Sigmoid colon (tissue), 7 donors: Measurements from ENCODE around the gene CHST2. TPM values are rescaled to one million over a fixed set of nuclear protein-coding genes. Genes with fewer than 3 reads are reported as not detected.
"Not testable (repeated sequence)": the region's sequence is repeated elsewhere in the genome, so short reads cannot be mapped to it uniquely, and the experiment has no call there.

ENCODE experiments used
- DNase-seq: peaks from one replicate; pipeline ENCODE4 v3.0.0-alpha.2; 2019
- H3K27ac ChIP-seq, 4 donors: fragments of 200-600 bp; sonication (generic); one replicate each; pipeline ENCODE4 v1.5.1; 2016 to 2019; ENCODE audit warnings: mild to moderate bottlenecking in 1 of 4
- H3K27me3 ChIP-seq, 3 donors: fragments of 200-600 bp; sonication (generic); one replicate each; pipeline ENCODE4 v1.5.1; 2019; ENCODE audit warnings: mild to moderate bottlenecking in 1 of 3
- H3K36me3 ChIP-seq, 4 donors: fragments of 200-600 bp; sonication (generic); one replicate each; pipeline ENCODE4 v1.5.1; 2016 to 2019
- H3K4me1 ChIP-seq, 4 donors: fragments of 200-600 bp; sonication (generic); one replicate each; pipeline ENCODE4 v1.5.1; 2017 to 2019
- H3K4me3 ChIP-seq, 4 donors: fragments of 200-600 bp; sonication (generic); one replicate each; pipeline ENCODE4 v1.5.1; 2017 to 2019; ENCODE audit warnings: mild to moderate bottlenecking in 2 of 4, moderate library complexity in 1 of 4
- H3K9me3 ChIP-seq, 4 donors: fragments of 200-600 bp in 3 of 4; sonication (generic) in 3 of 4; one replicate each; pipeline versions ENCODE4 v1.5.1 to v1.6.1; 2013 to 2019
- CTCF ChIP-seq, 4 experiments: fragments of 450-650 bp in 3 of 4; fragments of 200-600 bp in 1 of 4; IDR thresholded peaks; one replicate each; pipeline ENCODE4 v1.5.1; 2016 to 2019; ENCODE audit warnings: antibody characterized with exemption in 4 of 4, mild to moderate bottlenecking in 3 of 4, moderate library complexity in 2 of 4
- EP300 ChIP-seq, 4 donors: sonication (generic); formaldehyde crosslinking; IDR thresholded peaks; one replicate each; pipeline ENCODE4 v1.6.1; 2017; ENCODE audit warnings: antibody characterized with exemption in 4 of 4
- POLR2A ChIP-seq, 2 donors: fragments of 450-650 bp; IDR thresholded peaks; one replicate each; pipeline ENCODE4 v1.6.1; 2016; ENCODE audit warnings: antibody characterized with exemption in 2 of 2, mild to moderate bottlenecking in 2 of 2, moderate library complexity in 2 of 2
- POLR2AphosphoS5 ChIP-seq, 4 donors: sonication (generic); formaldehyde crosslinking; IDR thresholded peaks; one replicate each; pipeline ENCODE4 v1.6.1; 2017; ENCODE audit warnings: antibody characterized with exemption in 4 of 4
- WGBS, 2 donors: extraction: QIAGEN DNeasy Blood & Tissue Kit; methylation state at CpG; one replicate each; pipeline ENCODE4 v1.1.7; 2013; 5-methylcytosine and 5-hydroxymethylcytosine counted together
- intact Hi-C: fragments of 100-400 bp; cut with DNase I; formaldehyde crosslinking; loops from one replicate; pipeline ENCODE4 v1.15.1; 2023
- polyA plus RNA-seq, 3 donors: library from polyadenylated mRNA; stranded (reverse); fragments of 200-250 nt; gene quantifications; one replicate each; pipeline ENCODE4 v1.2.3, GENCODE V29; 2013
- total RNA-seq, 4 donors: library from RNA; depleted of rRNA; stranded (reverse); fragments of >200 nt; gene quantifications; one replicate each; pipeline ENCODE4 v1.1.0, GENCODE V29; 2016
- donor health status: healthy with polysubstance abuse.
- donor health status: Bipolar disorder and iron deficiency.
- donor health status: healthy.

The CHST2 gene
- total and polyA plus RNA-seq, 7 donors, result 0.60 to 4.5 (median 3.1) TPM

- TF ChIP-seq POLR2A (IDR thresholded peaks at IDR 0.05), result no peak
- TF ChIP-seq CTCF (IDR thresholded peaks at IDR 0.05), result no peak
- no peak for TF ChIP-seq EP300 (IDR thresholded peaks at IDR 0.05)
- no peak for TF ChIP-seq POLR2AphosphoS5 (IDR thresholded peaks at IDR 0.05)
- Histone ChIP-seq H3K27ac (no peak overlapping the region), H3K9me3 (no peaks in the 10 kb centered on the region), H3K27me3 (no peaks in the 10 kb centered on the region), H3K4me3 (no peak overlapping the region), H3K36me3 (no peaks in the 10 kb centered on the region), H3K4me1 (no peaks in the 10 kb centered on the region)
- DNase-seq, result no peak
- intact Hi-C loops, result no loop called here
- 76 to 82% methylated on average over 3 of the region's 3 CpGs for WGBS, 2 donors
Measured at GRCh38 chr3:143163562-143164100, 44.1 kb downstream of the CHST2 start.

- Histone ChIP-seq H3K4me3 (no peak overlapping the region), H3K9me3 (no peaks in the 10 kb centered on the region), H3K4me1 (no peaks in the 10 kb centered on the region), H3K27me3 (no peaks in the 10 kb centered on the region), H3K36me3 (no peaks in the 10 kb centered on the region), H3K27ac (no peak overlapping the region)
- 92 to 95% methylated on average over 1 of the region's 1 CpG for WGBS, 2 donors
- DNase-seq, result no peak
- intact Hi-C loops, result no loop called here
- TF ChIP-seq POLR2A (IDR thresholded peaks at IDR 0.05) (no peak), POLR2AphosphoS5 (IDR thresholded peaks at IDR 0.05) (no peak), CTCF (IDR thresholded peaks at IDR 0.05) (no peak), EP300 (IDR thresholded peaks at IDR 0.05) (no peak)
Measured at GRCh38 chr3:143165211-143165610, 45.6 kb downstream of the CHST2 start.

GRCh38 chr3:143165612-143166285 lies 46.2 kb downstream of the CHST2 start:
- H3K4me3 ChIP-seq, H3K9me3 ChIP-seq, H3K27ac ChIP-seq, H3K36me3 ChIP-seq, H3K4me1 ChIP-seq, intact Hi-C loops, DNase-seq, H3K27me3 ChIP-seq: not testable (repeated sequence)
- WGBS, 2 donors, result 56 to 79% methylated on average over 3 to 4 of the region's 5 CpGs

GRCh38 chr3:143166376-143166775 lies 46.8 kb downstream of the CHST2 start:
- no peak for DNase-seq
- WGBS, 2 donors, result 95% methylated on average over 3 of the region's 3 CpGs
- Histone ChIP-seq H3K4me3 (no peak overlapping the region), H3K9me3 (no peaks in the 10 kb centered on the region), H3K36me3 (no peaks in the 10 kb centered on the region), H3K27ac (no peak overlapping the region), H3K27me3 (no peaks in the 10 kb centered on the region), H3K4me1 (no peaks in the 10 kb centered on the region)
- TF ChIP-seq CTCF (IDR thresholded peaks at IDR 0.05), result no peak
- no peak for TF ChIP-seq POLR2AphosphoS5 (IDR thresholded peaks at IDR 0.05)
- no peak for TF ChIP-seq EP300 (IDR thresholded peaks at IDR 0.05)
- no peak for TF ChIP-seq POLR2A (IDR thresholded peaks at IDR 0.05)
- intact Hi-C loops, result no loop called here

GRCh38 chr3:143167969-143168854 lies 48.6 kb downstream of the CHST2 start:
- no peaks in the 10 kb centered on the region for H3K27me3 ChIP-seq
- H3K27ac ChIP-seq, result no peak overlapping the region
- H3K9me3 ChIP-seq, result no peaks in the 10 kb centered on the region
- DNase-seq, result no peak
- no peaks in the 10 kb centered on the region for H3K4me1 ChIP-seq
- 77 to 87% methylated on average over 2 of the region's 2 CpGs for WGBS, 2 donors
- H3K36me3 ChIP-seq, result no peaks in the 10 kb centered on the region
- TF ChIP-seq EP300 (IDR thresholded peaks at IDR 0.05) (no peak), POLR2A (IDR thresholded peaks at IDR 0.05) (no peak), CTCF (IDR thresholded peaks at IDR 0.05) (no peak), POLR2AphosphoS5 (IDR thresholded peaks at IDR 0.05) (no peak)
- intact Hi-C loops, result no loop called here
- no peak overlapping the region for H3K4me3 ChIP-seq
